ENCODE measurements around the gene IVNS1ABP.

The IVNS1ABP gene

GRCh38 chr1:185279571-185279970 is 37.5 kb downstream of the IVNS1ABP start:
- no peak for DNase-seq
- TF ChIP-seq CTCF (IDR thresholded peaks at IDR 0.05; ENCODE audit: low read depth, low read length), result no peak
- no peak overlapping the region for H3K27ac ChIP-seq
- H3K9me3 ChIP-seq (ENCODE audit: severe bottlenecking), result no peaks in the 10 kb centered on the region
- no peaks in the 10 kb centered on the region for H3K27me3 ChIP-seq (ENCODE audit: insufficient read depth, low read depth, severe bottlenecking)
- H3K36me3 ChIP-seq, result no peaks in the 10 kb centered on the region
- no peak overlapping the region for H3K4me3 ChIP-seq (ENCODE audit: low read depth, low read length)

GRCh38 chr1:185271921-185272320 is 45.1 kb downstream of the IVNS1ABP start:
- H3K9me3 ChIP-seq (ENCODE audit: severe bottlenecking), result no peaks in the 10 kb centered on the region
- no peaks in the 10 kb centered on the region for H3K27me3 ChIP-seq (ENCODE audit: insufficient read depth, low read depth, severe bottlenecking)
- no peaks in the 10 kb centered on the region for H3K36me3 ChIP-seq
- H3K4me3 ChIP-seq (ENCODE audit: low read depth, low read length), result no peak overlapping the region
- DNase-seq, result no peak
- TF ChIP-seq CTCF (IDR thresholded peaks at IDR 0.05; ENCODE audit: low read depth, low read length), result no peak
- H3K27ac ChIP-seq, result no peak overlapping the region

GRCh38 chr1:185268352-185268751 is 48.7 kb downstream of the IVNS1ABP start:
- Histone ChIP-seq H3K9me3 (ENCODE audit: severe bottlenecking) (no peaks in the 10 kb centered on the region), H3K36me3 (no peaks in the 10 kb centered on the region), H3K4me3 (ENCODE audit: low read depth, low read length) (no peak overlapping the region), H3K27ac (no peak overlapping the region), H3K27me3 (ENCODE audit: insufficient read depth, low read depth, severe bottlenecking) (no peaks in the 10 kb centered on the region)
- no peak for DNase-seq
- TF ChIP-seq CTCF (IDR thresholded peaks at IDR 0.05; ENCODE audit: low read depth, low read length), result no peak

GRCh38 chr1:185267701-185268100 is 49.3 kb downstream of the IVNS1ABP start:
- TF ChIP-seq CTCF (IDR thresholded peaks at IDR 0.05; ENCODE audit: low read depth, low read length), result no peak
- no peaks in the 10 kb centered on the region for H3K27me3 ChIP-seq (ENCODE audit: insufficient read depth, low read depth, severe bottlenecking)
- H3K36me3 ChIP-seq, result no peaks in the 10 kb centered on the region
- H3K27ac ChIP-seq, result no peak overlapping the region
- H3K9me3 ChIP-seq (ENCODE audit: severe bottlenecking), result no peaks in the 10 kb centered on the region
- H3K4me3 ChIP-seq (ENCODE audit: low read depth, low read length), result no peak overlapping the region
- no peak for DNase-seq

- DNase-seq, result no peak
- TF ChIP-seq CTCF (IDR thresholded peaks at IDR 0.05; ENCODE audit: low read depth, low read length), result no peak
- H3K36me3 ChIP-seq, result no peaks in the 10 kb centered on the region
These were observed 49.7 kb downstream of the IVNS1ABP start for GRCh38 chr1:185267301-185267700.

GRCh38 chr1:185265314-185265713 is 51.7 kb downstream of the IVNS1ABP start:
- H3K27me3 ChIP-seq (ENCODE audit: insufficient read depth, low read depth, severe bottlenecking), result no peaks in the 10 kb centered on the region
- no peak for DNase-seq
- no peaks in the 10 kb centered on the region for H3K36me3 ChIP-seq
- H3K4me3 ChIP-seq (ENCODE audit: low read depth, low read length), result no peak overlapping the region
- H3K9me3 ChIP-seq (ENCODE audit: severe bottlenecking), result no peaks in the 10 kb centered on the region
- no peak overlapping the region for H3K27ac ChIP-seq
- TF ChIP-seq CTCF (IDR thresholded peaks at IDR 0.05; ENCODE audit: low read depth, low read length), result no peak

More at GRCh38 chr1:185267301-185267700, 49.7 kb downstream of the IVNS1ABP start:
- H3K27ac ChIP-seq, result no peak overlapping the region
- no peaks in the 10 kb centered on the region for H3K27me3 ChIP-seq (ENCODE audit: insufficient read depth, low read depth, severe bottlenecking)
- H3K9me3 ChIP-seq (ENCODE audit: severe bottlenecking), result no peaks in the 10 kb centered on the region
- no peak overlapping the region for H3K4me3 ChIP-seq (ENCODE audit: low read depth, low read length)

Data from WERI-Rb-1 (cell line).